Gastroesophageal sphincter (tissue), 3 donors: ENCODE data around the gene FOCAD.

ENCODE experiments used
- POLR2A ChIP-seq, 2 donors: fragments of 450-650 bp; IDR thresholded peaks; one replicate each; pipeline ENCODE4 v1.6.1; 2017; ENCODE audit warnings: antibody characterized with exemption in 2 of 2, mild to moderate bottlenecking in 2 of 2, moderate library complexity in 1 of 2
- TF ChIP-seq, protein P1 (sequence below), 4 experiments: fragments of 200-600 bp in 2 of 4; fragments of 450-650 bp in 2 of 4; sonication (generic) in 1 of 4; IDR thresholded peaks; one replicate each; pipeline ENCODE4 v1.5.1; 2017 to 2019; ENCODE audit warnings: antibody characterized with exemption in 4 of 4, mild to moderate bottlenecking in 2 of 4, moderate library complexity in 2 of 4

DNA sequence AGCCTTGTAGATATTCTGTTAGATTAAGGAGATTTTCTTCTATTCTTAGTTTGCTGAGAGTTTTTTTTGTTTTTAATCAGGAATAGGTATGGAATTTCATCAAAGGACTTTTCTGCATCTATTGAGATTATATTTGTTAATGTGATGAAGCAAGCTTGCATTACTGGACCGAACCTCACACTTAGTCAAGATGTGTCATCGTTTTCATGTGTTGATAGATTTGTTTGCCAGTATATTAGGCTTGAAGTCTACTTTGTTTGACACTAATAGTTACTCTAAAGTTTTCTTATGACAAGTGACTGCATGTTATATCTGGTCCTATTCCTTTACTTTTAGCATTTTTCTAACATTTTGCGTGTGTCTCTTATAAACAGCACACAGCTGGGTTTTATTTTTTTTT lies 359.8 kb downstream of the FOCAD start:
- TF ChIP-seq POLR2A (IDR thresholded peaks at IDR 0.05), result no peak
- TF ChIP-seq, protein P1, sequence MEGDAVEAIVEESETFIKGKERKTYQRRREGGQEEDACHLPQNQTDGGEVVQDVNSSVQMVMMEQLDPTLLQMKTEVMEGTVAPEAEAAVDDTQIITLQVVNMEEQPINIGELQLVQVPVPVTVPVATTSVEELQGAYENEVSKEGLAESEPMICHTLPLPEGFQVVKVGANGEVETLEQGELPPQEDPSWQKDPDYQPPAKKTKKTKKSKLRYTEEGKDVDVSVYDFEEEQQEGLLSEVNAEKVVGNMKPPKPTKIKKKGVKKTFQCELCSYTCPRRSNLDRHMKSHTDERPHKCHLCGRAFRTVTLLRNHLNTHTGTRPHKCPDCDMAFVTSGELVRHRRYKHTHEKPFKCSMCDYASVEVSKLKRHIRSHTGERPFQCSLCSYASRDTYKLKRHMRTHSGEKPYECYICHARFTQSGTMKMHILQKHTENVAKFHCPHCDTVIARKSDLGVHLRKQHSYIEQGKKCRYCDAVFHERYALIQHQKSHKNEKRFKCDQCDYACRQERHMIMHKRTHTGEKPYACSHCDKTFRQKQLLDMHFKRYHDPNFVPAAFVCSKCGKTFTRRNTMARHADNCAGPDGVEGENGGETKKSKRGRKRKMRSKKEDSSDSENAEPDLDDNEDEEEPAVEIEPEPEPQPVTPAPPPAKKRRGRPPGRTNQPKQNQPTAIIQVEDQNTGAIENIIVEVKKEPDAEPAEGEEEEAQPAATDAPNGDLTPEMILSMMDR (IDR thresholded peaks at IDR 0.05), result no peak
